Cardiac muscle cell (in vitro differentiated cells and primary cell): ENCODE results near the gene CACNA2D3. TPM values are rescaled to one million over a fixed set of nuclear protein-coding genes. Genes with fewer than 3 reads are reported as not detected.
A peak's percentile ranks its signal among the peaks of the same experiment; 100 is the strongest.

Experiments
- DNase-seq, 2 donors: peaks; one replicate each; pipeline versions ENCODE4 v3.0.0 to v3.0.0-alpha.2; 2010 to 2017; ENCODE audit warnings: low read depth in 1 of 2, low spot score in 1 of 2
- H3K27ac ChIP-seq: fragments of 200-600 bp; sonication (generic); 2 replicates; pipeline ENCODE4 v1.5.1; 2016
- H3K27me3 ChIP-seq: fragments of 200-600 bp; sonication (generic); 2 replicates; pipeline ENCODE4 v1.6.0; 2016; ENCODE audit warnings: control low read depth
- H3K36me3 ChIP-seq: fragments of 200-600 bp; sonication (generic); 2 replicates; pipeline ENCODE4 v1.5.1; 2016; ENCODE audit warnings: control low read depth
- H3K4me1 ChIP-seq: fragments of 200-600 bp; sonication (generic); 2 replicates; pipeline ENCODE4 v1.8.1; 2017; ENCODE audit warnings: low read depth, mild to moderate bottlenecking, mixed run types
- H3K4me3 ChIP-seq: fragments of 200-600 bp; sonication (generic); 2 replicates; pipeline ENCODE4 v1.5.1; 2016; ENCODE audit warnings: mild to moderate bottlenecking
- H3K9me3 ChIP-seq: fragments of 200-600 bp; sonication (generic); 2 replicates; pipeline ENCODE4 v1.5.1; 2017; ENCODE audit warnings: low read depth, mild to moderate bottlenecking, control low read depth
- polyA plus RNA-seq: library from polyadenylated mRNA; unstranded; fragments of >200 nt; fragmentation: Nextera tagmentation; extraction: Ambion mirVana; gene quantifications from 2 replicates; pipeline ENCODE4 v1.2.1, GENCODE V29; 2016
- total RNA-seq: library from RNA; depleted of rRNA; stranded (reverse); fragments of >200 nt; gene quantifications from 2 replicates; pipeline ENCODE4 v1.2.3, GENCODE V29; 2016
- TF ChIP-seq, protein P1 (sequence below): IDR thresholded peaks from 2 replicates; pipeline ENCODE4 v1.5.1; 2012; ENCODE audit warnings: low read depth, mild to moderate bottlenecking, low read length

The CACNA2D3 gene
- total and polyA plus RNA-seq, 2 experiments from 2014 or later: 0.45 to 0.59 TPM

DNA sequence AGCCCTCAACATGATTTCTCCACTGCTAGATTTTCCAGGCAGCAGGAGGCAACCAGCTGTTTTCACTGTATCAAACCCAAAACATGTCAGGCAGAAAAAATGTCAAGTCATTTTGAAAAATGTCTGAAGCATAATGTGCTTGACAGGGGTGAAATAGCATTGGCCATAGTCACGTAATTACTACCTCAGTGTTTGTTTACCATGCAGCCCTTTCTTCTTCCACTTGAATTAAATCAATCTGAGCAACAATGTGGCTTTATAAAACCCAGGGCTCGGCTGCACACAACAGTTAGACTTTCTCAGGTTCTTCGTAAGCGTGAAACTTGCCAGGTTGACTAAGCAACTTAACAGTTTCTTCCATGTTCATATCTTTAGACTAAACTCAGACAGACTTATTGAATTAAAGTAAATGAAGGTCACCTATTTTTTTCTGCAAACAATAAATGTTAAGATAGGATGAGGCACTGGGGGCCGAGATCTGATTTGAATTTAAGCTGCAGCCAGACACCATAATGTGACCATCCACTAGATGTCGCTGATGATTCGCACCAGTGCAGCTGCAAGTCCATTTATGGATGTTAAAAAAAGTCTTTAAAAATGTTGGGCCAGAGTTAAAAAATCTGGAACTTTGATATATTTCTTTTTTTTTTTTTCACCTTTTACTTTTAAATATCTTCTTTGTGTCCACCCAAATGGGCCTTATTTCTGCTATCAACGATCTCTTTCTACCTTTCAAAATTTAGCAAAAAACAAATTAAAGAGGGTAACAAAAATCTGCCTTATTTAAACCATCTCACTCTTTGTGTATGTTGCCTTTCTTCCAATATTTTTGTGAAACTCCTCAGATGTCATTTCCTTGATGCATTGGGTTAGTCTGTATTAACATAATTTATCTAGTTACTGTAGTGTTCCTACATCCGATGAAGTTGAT is 305.9 kb downstream of the CACNA2D3 start:
- Histone ChIP-seq H3K27ac (no peak overlapping the region), H3K9me3 (no peaks in the 10 kb centered on the region), H3K4me1 (no peaks in the 10 kb centered on the region), H3K36me3 (no peaks in the 10 kb centered on the region), H3K4me3 (no peak overlapping the region), H3K27me3 (no peaks in the 10 kb centered on the region)
- DNase-seq: peak; percentile 78 to 84
- TF ChIP-seq, protein P1, sequence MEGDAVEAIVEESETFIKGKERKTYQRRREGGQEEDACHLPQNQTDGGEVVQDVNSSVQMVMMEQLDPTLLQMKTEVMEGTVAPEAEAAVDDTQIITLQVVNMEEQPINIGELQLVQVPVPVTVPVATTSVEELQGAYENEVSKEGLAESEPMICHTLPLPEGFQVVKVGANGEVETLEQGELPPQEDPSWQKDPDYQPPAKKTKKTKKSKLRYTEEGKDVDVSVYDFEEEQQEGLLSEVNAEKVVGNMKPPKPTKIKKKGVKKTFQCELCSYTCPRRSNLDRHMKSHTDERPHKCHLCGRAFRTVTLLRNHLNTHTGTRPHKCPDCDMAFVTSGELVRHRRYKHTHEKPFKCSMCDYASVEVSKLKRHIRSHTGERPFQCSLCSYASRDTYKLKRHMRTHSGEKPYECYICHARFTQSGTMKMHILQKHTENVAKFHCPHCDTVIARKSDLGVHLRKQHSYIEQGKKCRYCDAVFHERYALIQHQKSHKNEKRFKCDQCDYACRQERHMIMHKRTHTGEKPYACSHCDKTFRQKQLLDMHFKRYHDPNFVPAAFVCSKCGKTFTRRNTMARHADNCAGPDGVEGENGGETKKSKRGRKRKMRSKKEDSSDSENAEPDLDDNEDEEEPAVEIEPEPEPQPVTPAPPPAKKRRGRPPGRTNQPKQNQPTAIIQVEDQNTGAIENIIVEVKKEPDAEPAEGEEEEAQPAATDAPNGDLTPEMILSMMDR: peak; percentile 89

DNA sequence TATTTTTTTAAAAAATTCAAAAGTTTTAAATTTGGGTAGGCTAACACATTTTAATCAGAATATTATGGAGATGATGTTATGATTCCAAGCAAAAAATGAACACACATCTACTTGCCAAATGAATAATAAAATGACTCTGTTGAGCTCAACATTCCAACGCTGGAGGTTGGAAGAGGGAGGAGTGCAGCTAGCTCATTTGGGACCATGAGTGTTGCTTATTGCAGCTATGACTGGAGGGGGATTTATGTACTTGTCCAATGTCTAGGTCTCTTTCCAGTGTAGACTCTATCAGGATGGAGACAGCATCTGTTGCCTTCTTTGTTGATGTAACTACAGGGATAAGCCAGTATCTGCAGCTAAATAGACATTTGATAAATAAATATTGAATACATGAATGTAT is 310.6 kb downstream of the CACNA2D3 start:
- H3K36me3 ChIP-seq: no peaks in the 10 kb centered on the region
- TF ChIP-seq, protein P1: no peak
- no peaks in the 10 kb centered on the region for H3K9me3 ChIP-seq
- H3K4me1 ChIP-seq: no peaks in the 10 kb centered on the region
- H3K4me3 ChIP-seq: no peak overlapping the region
- H3K27ac ChIP-seq: no peak overlapping the region
- no peaks in the 10 kb centered on the region for H3K27me3 ChIP-seq
- no peak for DNase-seq

DNA sequence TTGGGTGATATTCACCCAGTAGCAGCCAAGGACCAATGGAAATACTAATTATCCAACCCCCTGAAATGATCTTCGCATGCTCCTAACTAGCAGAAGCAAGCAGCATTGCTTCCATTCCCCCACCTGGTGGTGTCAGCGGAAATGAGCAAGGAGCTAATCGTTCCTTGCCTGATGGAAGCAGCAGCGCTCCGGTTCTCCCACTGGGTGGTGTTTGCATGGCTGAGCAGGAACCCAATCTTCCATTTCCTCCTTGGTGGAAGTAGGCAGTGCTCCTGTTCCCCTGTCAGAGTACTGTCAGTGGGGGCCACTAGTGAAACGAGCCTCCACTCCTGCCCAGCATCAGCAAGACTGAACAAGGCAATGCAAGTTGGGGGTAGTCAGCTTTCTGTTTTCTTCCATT is 311.5 kb downstream of the CACNA2D3 start:
- DNase-seq: peak; percentile 5 to 66
- H3K4me1 ChIP-seq: no peaks in the 10 kb centered on the region
- TF ChIP-seq, protein P1: peak; percentile 8
- no peaks in the 10 kb centered on the region for H3K27me3 ChIP-seq
- no peaks in the 10 kb centered on the region for H3K36me3 ChIP-seq
- H3K4me3 ChIP-seq: no peak overlapping the region
- no peaks in the 10 kb centered on the region for H3K9me3 ChIP-seq
- H3K27ac ChIP-seq: no peak overlapping the region

DNA sequence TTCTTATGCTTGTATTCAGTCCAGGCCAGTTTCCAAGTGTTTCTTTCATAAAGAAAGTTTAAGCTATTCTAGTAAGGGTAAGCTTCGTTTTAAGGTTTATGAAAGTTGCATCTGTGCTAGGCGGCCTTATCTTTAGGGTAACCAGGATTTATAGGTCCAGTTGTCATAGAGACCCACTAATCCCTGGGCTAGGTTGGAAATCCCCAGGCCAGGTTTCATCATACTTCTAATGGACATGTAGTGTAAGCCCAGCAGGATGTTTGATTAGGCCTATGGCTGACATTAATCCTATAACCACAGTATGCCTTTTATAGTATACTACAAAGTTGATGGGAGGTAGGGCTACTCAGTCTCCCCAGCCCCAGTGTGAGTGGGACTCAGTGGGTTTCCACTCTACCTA is 312.4 kb downstream of the CACNA2D3 start:
- H3K4me3 ChIP-seq: no peak overlapping the region
- no peak overlapping the region for H3K27ac ChIP-seq
- no peaks in the 10 kb centered on the region for H3K4me1 ChIP-seq
- no peaks in the 10 kb centered on the region for H3K9me3 ChIP-seq
- no peaks in the 10 kb centered on the region for H3K36me3 ChIP-seq
- H3K27me3 ChIP-seq: no peaks in the 10 kb centered on the region
- TF ChIP-seq, protein P1: no peak
- DNase-seq: no peak

DNA sequence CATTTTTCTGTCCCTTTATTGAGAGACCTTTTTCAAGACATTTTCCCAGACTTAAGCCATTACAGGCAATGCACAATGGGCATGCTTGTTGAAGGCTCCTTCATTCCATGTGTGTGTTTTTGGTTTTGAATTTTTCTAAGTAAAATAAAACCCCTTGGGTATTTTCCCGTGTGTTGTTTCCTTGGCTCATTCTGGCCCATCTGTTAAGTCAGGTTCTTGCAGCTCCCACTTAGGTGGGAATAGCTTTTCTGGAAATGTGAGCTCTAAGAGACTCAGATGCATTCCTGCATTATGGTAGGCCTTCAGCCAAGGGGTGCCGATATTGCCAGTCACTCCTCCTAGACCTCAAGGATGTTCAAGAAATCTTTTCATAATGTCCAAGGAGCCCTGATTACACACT is 314.9 kb downstream of the CACNA2D3 start:
- H3K27me3 ChIP-seq: no peaks in the 10 kb centered on the region
- H3K27ac ChIP-seq: no peak overlapping the region
- H3K4me3 ChIP-seq: no peak overlapping the region
- H3K4me1 ChIP-seq: no peaks in the 10 kb centered on the region
- no peaks in the 10 kb centered on the region for H3K9me3 ChIP-seq
- no peaks in the 10 kb centered on the region for H3K36me3 ChIP-seq
- TF ChIP-seq, protein P1: no peak
- no peak for DNase-seq
